ENCODE results near the gene ZNF536. TPM values are rescaled to one million over a fixed set of nuclear protein-coding genes. Genes with fewer than 3 reads are reported as not detected.

The ZNF536 gene
- total RNA-seq, 1 experiment from 2014 or later: not detected

- no peak for TF ChIP-seq CTCF (conservative IDR thresholded peaks at IDR 0.05)
- no peaks in the 10 kb centered on the region for H3K23me2 ChIP-seq (ENCODE audit: insufficient read length, low read depth, low read length, poor library complexity, severe bottlenecking)
- no peak overlapping the region for H3K27ac Mint-ChIP-seq
- no peak overlapping the region for H2BK120ac ChIP-seq (ENCODE audit: low read depth, low read length, poor library complexity, severe bottlenecking)
- no peak overlapping the region for H4K5ac ChIP-seq (ENCODE audit: insufficient read length, low read depth, low read length)
- H3K27me3 Mint-ChIP-seq (ENCODE audit: low read depth): peaks cover 32% of the 10 kb centered on the region
- no peaks in the 10 kb centered on the region for H3K79me1 ChIP-seq (ENCODE audit: insufficient read depth, low read depth, low read length, poor library complexity, severe bottlenecking)
- peaks cover 9% of the 10 kb centered on the region; the same call in 1 of the 2 replicates for H3K4me1 ChIP-seq (ENCODE audit: insufficient read depth, low read length)
- no peak overlapping the region for H2AFZ ChIP-seq (ENCODE audit: low read length)
- H3K27me3 ChIP-seq (ENCODE audit: insufficient read depth, low read length): no peaks in the 10 kb centered on the region
- H4K91ac ChIP-seq (ENCODE audit: insufficient read length, low read depth, low read length): no peak overlapping the region
- H2AK5ac ChIP-seq (ENCODE audit: insufficient read length, low read length): no peak overlapping the region
- no peak overlapping the region for H3K14ac ChIP-seq (ENCODE audit: insufficient read depth, low read length)
- H3K9me3 Mint-ChIP-seq: no peaks in the 10 kb centered on the region; a peak in 1 of 5 replicates
- H3K4me2 ChIP-seq (ENCODE audit: insufficient read depth, insufficient read length, low read length): no peak overlapping the region
- H3K9me3 ChIP-seq (ENCODE audit: control insufficient read depth, low read depth, low read length): no peaks in the 10 kb centered on the region
- no peak overlapping the region for H2BK15ac ChIP-seq (ENCODE audit: low read depth, low read length)
- H4K20me1 ChIP-seq (ENCODE audit: control insufficient read depth, insufficient read depth, insufficient read length): no peaks in the 10 kb centered on the region
- H2BK12ac ChIP-seq (ENCODE audit: insufficient read length, low read depth, low read length): no peak overlapping the region
- H2BK20ac ChIP-seq (ENCODE audit: low read depth, low read length, poor library complexity, severe bottlenecking): no peak overlapping the region
- H3K56ac ChIP-seq (ENCODE audit: insufficient read length, low read depth, low read length): no peak overlapping the region
- DNase-seq: no peak
- no peak overlapping the region for H3K4ac ChIP-seq (ENCODE audit: low read depth, low read length)
- no peak overlapping the region for H3K18ac ChIP-seq (ENCODE audit: insufficient read length, low read depth, low read length)
- no peaks in the 10 kb centered on the region for H3K79me2 ChIP-seq (ENCODE audit: insufficient read depth, low read length)
- no peak overlapping the region for H3K23ac ChIP-seq (ENCODE audit: insufficient read length, low read depth, low read length)
- H3K36me3 Mint-ChIP-seq (ENCODE audit: insufficient read depth in 1 of 3, low read depth in 3 of 3): no peaks in the 10 kb centered on the region; a peak in 1 of 7 replicates
- H3K4me1 Mint-ChIP-seq: peaks cover 43 to 45% of the 10 kb centered on the region in 2 experiments
- no peak overlapping the region for H3K27ac ChIP-seq (ENCODE audit: insufficient read length, low read depth, low read length)
- H3K4me3 Mint-ChIP-seq: no peak overlapping the region
- WGBS (ENCODE audit: extremely low coverage, insufficient read length, low lambda C conversion rate): no CpG with 5 or more reads among the region's 6 CpGs
- H4K8ac ChIP-seq (replicated peaks; ENCODE audit: insufficient read length, low read depth, low read length): no peak overlapping the region
- H2BK5ac ChIP-seq (ENCODE audit: insufficient read length, low read length): no peak overlapping the region
- H3K9ac ChIP-seq (ENCODE audit: extremely low read depth, insufficient read length, low read length): no peak overlapping the region
- H3T11ph ChIP-seq (ENCODE audit: low read length): no peak overlapping the region
Measured at GRCh38 chr19:30394481-30395151, 22.4 kb downstream of the ZNF536 start.

Data from H9 (cell line).